Osteoblast (primary cell): Measurements from ENCODE around the gene GNAL. TPM values are rescaled to one million over a fixed set of nuclear protein-coding genes. Genes with fewer than 3 reads are reported as not detected.

Source experiments
- DNase-seq: peaks from one replicate; pipeline ENCODE4 v3.0.0; 2011; ENCODE audit warnings: low spot score, mixed read lengths; ENCODE audit not compliant: insufficient read length; ENCODE audit errors: missing footprints
- H2AFZ ChIP-seq: 2 replicates; pipeline ENCODE4 v1.6.0; 2011; ENCODE audit warnings: mild to moderate bottlenecking, low read length
- H3K27ac ChIP-seq: 2 replicates; pipeline ENCODE4 v1.5.1; 2011; ENCODE audit warnings: mild to moderate bottlenecking, low read depth, low read length, moderate library complexity
- H3K27me3 ChIP-seq: 2 replicates; pipeline ENCODE4 v1.6.0; 2012; ENCODE audit warnings: mild to moderate bottlenecking, control low read depth, inconsistent platforms, low read length, moderate library complexity; ENCODE audit not compliant: insufficient read depth
- H3K36me3 ChIP-seq: 2 replicates; pipeline ENCODE4 v1.5.1; 2011; ENCODE audit warnings: mild to moderate bottlenecking, low read length, control low read depth, moderate library complexity; ENCODE audit not compliant: insufficient read depth
- H3K4me1 ChIP-seq: 2 replicates; pipeline ENCODE4 v1.5.1; 2011; ENCODE audit warnings: mild to moderate bottlenecking, low read length, control low read depth, moderate library complexity; ENCODE audit not compliant: insufficient read depth
- H3K4me2 ChIP-seq: 2 replicates; pipeline ENCODE4 v1.6.0; 2011; ENCODE audit warnings: mild to moderate bottlenecking, low read length; ENCODE audit not compliant: insufficient read depth
- H3K4me3 ChIP-seq: fragments of 200-600 bp; sonication (generic); 3 replicates; pipeline ENCODE4 v1.5.1; 2012; ENCODE audit warnings: mild to moderate bottlenecking, low read length, inconsistent platforms; ENCODE audit not compliant: insufficient read depth
- H3K79me2 ChIP-seq: 2 replicates; pipeline ENCODE4 v1.6.0; 2012; ENCODE audit warnings: mild to moderate bottlenecking, low read length, control low read depth, inconsistent platforms; ENCODE audit not compliant: insufficient read depth
- H3K9me3 ChIP-seq: 2 replicates; pipeline ENCODE4 v1.5.1; 2011; ENCODE audit warnings: low read depth, low read length, control low read depth
- H4K20me1 ChIP-seq: 2 replicates; pipeline ENCODE4 v1.6.0; 2012; ENCODE audit warnings: mild to moderate bottlenecking, low read length, control low read depth; ENCODE audit not compliant: insufficient read depth
- CTCF ChIP-seq: IDR thresholded peaks from 2 replicates; pipeline ENCODE4 v1.5.1; 2011; ENCODE audit warnings: mild to moderate bottlenecking, low read depth, low read length, moderate library complexity; ENCODE audit errors: extremely low read depth
- total RNA-seq: library from RNA; depleted of rRNA; stranded (reverse); fragments of >200 nt; gene quantifications from 2 replicates; pipeline ENCODE4 v1.2.3, GENCODE V29; 2012

GNAL gene
- total RNA-seq, 1 donor = 0.72 TPM

DNA sequence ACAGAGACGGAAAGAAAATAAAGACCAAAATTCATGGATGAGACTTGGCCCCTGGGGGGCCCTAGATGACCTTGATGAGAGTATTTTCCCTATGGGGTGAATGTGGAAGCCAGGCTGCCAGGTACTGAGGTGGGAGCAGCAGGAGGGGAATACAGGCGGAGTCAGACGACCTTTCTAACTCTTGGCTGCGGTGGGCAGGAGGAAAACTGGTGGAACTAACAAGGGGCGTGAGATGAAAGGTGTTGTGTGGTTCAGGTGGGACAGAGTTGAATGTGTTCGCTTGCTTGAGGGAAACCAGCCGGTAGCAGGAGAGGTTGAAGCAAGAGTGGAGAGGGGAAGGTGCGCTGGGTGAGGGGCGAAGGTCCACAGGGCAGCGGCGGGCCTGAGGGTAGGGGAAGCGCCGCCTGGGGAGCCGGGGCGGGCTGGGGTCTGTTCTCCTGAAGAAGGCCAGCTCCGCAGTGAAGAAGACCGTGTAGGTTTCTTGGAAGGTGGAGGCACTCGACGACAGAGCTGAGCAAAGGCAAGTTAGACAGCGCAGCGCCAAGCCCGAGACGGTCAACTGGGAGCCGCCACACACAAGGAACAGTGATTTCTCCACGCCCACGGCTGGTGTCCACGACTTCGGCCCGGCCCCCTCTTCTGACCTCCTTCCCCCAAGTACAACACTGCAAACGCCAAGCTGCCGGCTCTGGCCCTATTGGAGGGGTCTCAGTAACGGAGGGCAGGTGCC, 61.7 kb downstream of the GNAL start:
- Histone ChIP-seq H4K20me1 (no peaks in the 10 kb centered on the region), H3K4me3 (no peak overlapping the region), H3K27ac (no peak overlapping the region), H3K36me3 (no peaks in the 10 kb centered on the region), H3K27me3 (peaks cover 44% of the 10 kb centered on the region), H3K79me2 (no peaks in the 10 kb centered on the region), H2AFZ (no peak overlapping the region), H3K4me1 (no peaks in the 10 kb centered on the region), H3K9me3 (no peaks in the 10 kb centered on the region), H3K4me2 (no peak overlapping the region)
- DNase-seq = peak; percentile 86
- no peak for TF ChIP-seq CTCF

GRCh38 chr18:11751341-11752115, 62.5 kb downstream of the GNAL start:
- Histone ChIP-seq H3K27me3 (peaks cover 44% of the 10 kb centered on the region), H3K4me3 (no peak overlapping the region), H3K4me2 (no peak overlapping the region), H4K20me1 (no peaks in the 10 kb centered on the region), H3K36me3 (no peaks in the 10 kb centered on the region), H3K79me2 (no peaks in the 10 kb centered on the region), H3K27ac (no peak overlapping the region), H2AFZ (no peak overlapping the region), H3K4me1 (no peaks in the 10 kb centered on the region), H3K9me3 (no peaks in the 10 kb centered on the region)
- TF ChIP-seq CTCF = no peak
- DNase-seq = peak; percentile 72

DNA sequence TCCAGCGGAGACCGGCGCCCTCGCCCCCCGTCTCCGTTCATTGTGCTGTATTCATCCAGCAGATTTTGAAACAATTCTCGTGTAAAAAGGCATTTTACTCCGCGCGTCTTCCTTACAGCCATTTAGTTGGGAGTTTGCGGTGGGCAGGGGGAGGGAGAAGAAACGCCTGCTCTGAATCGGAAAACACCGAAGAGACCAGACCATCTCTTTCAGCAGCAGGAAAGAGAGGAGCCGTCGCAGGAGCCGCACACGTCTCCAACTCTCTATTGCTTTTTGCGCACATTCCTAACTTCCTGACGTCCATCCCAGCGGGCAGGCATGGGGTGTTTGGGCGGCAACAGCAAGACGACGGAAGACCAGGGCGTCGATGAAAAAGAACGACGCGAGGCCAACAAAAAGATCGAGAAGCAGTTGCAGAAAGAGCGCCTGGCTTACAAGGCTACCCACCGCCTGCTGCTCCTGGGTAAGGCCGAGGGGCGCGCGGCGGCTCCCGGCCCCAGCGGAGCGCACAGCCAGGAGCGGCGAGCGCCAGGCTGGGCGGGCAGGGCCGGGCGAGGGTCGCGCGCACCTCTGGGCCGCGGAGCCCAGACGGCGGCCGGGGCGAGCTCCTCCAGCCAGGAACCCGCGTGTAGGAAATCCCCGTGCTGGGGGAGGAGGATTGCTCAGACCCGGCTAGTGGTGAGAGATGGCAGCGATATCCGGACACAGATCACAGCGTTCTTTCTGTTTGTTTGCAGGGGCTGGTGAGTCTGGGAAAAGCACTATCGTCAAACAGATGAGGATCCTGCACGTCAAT, 63.2 kb downstream of the GNAL start:
- H3K36me3 ChIP-seq = no peaks in the 10 kb centered on the region
- no peaks in the 10 kb centered on the region for H3K9me3 ChIP-seq
- peak overlapping the region; percentile 78 for H3K4me2 ChIP-seq
- TF ChIP-seq CTCF = no peak
- H4K20me1 ChIP-seq = no peaks in the 10 kb centered on the region
- peak overlapping the region; percentile 62 for H2AFZ ChIP-seq
- no peaks in the 10 kb centered on the region for H3K79me2 ChIP-seq
- H3K4me3 ChIP-seq = peak overlapping the region; percentile 50
- peaks cover 40% of the 10 kb centered on the region for H3K27me3 ChIP-seq
- peak; percentile 93 for DNase-seq
- no peaks in the 10 kb centered on the region for H3K4me1 ChIP-seq
- H3K27ac ChIP-seq = no peak overlapping the region
